ENCODE results near the gene MFAP4.

MFAP4 gene

GRCh38 chr17:19415311-19415710 lies 28.3 kb upstream of the MFAP4 start:
- no peak for TF ChIP-seq CTCF (IDR thresholded peaks at IDR 0.05; ENCODE audit: low read depth, low read length, missing control alignments)
- DNase-seq (ENCODE audit: low read depth) = no peak
- in situ Hi-C loops (cut with HindIII; ENCODE audit: low sequenced_read_pairs) = no loop called here
- no peak overlapping the region for H3K4me3 ChIP-seq (ENCODE audit: low read depth, low read length)

- no peak for DNase-seq (ENCODE audit: low read depth)
- H3K4me3 ChIP-seq (ENCODE audit: low read depth, low read length) = no peak overlapping the region
- in situ Hi-C loops (cut with HindIII; ENCODE audit: low sequenced_read_pairs) = no loop called here
- TF ChIP-seq CTCF (IDR thresholded peaks at IDR 0.05; ENCODE audit: low read depth, low read length, missing control alignments) = no peak
These were observed 27.6 kb upstream of the MFAP4 start for GRCh38 chr17:19414396-19415280.

DNA sequence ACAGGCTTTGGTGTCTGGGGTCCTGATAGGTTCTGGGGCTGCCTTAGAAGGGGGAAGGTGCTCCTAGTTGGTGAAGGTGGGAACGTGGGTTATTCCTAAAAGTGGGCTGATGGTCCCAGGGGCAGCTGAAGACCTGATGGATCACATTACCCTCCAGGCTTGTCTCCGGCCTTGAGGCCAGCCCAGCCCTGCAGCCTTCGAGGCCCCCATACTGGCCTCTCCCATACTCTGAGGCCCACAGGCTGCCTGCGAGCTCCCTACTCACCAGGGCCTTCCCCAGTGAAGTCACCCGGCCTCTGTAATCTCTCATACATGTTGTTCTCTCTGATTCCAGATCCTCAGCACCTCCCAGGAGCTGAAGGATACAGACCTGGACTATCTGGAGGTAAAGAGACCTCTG lies 26.8 kb upstream of the MFAP4 start:
- in situ Hi-C loops (cut with HindIII; ENCODE audit: low sequenced_read_pairs) = no loop called here
- TF ChIP-seq CTCF (IDR thresholded peaks at IDR 0.05; ENCODE audit: low read depth, low read length, missing control alignments) = no peak
- no peak overlapping the region for H3K4me3 ChIP-seq (ENCODE audit: low read depth, low read length)
- no peak for DNase-seq (ENCODE audit: low read depth)

- no peak overlapping the region for H3K4me3 ChIP-seq (ENCODE audit: low read depth, low read length)
- DNase-seq (ENCODE audit: low read depth) = no peak
- TF ChIP-seq CTCF (IDR thresholded peaks at IDR 0.05; ENCODE audit: low read depth, low read length, missing control alignments) = no peak
- in situ Hi-C loops (cut with HindIII; ENCODE audit: low sequenced_read_pairs) = no loop called here
These were observed 26.0 kb upstream of the MFAP4 start for GRCh38 chr17:19412984-19413383.

GRCh38 chr17:19412510-19412909 lies 25.5 kb upstream of the MFAP4 start:
- in situ Hi-C loops (cut with HindIII; ENCODE audit: low sequenced_read_pairs) = no loop called here
- TF ChIP-seq CTCF (IDR thresholded peaks at IDR 0.05; ENCODE audit: low read depth, low read length, missing control alignments) = no peak

GRCh38 chr17:19411631-19412030 lies 24.6 kb upstream of the MFAP4 start:
- in situ Hi-C loops (cut with HindIII; ENCODE audit: low sequenced_read_pairs) = no loop called here
- H3K4me3 ChIP-seq (ENCODE audit: low read depth, low read length) = no peak overlapping the region
- no peak for TF ChIP-seq CTCF (IDR thresholded peaks at IDR 0.05; ENCODE audit: low read depth, low read length, missing control alignments)
- no peak for DNase-seq (ENCODE audit: low read depth)

More at GRCh38 chr17:19412510-19412909, 25.5 kb upstream of the MFAP4 start:
- no peak for DNase-seq (ENCODE audit: low read depth)
- no peak overlapping the region for H3K4me3 ChIP-seq (ENCODE audit: low read depth, low read length)

Measured in astrocyte of the cerebellum (primary cell).